ENCODE measurements around the gene LCE1E. TPM values are rescaled to one million over a fixed set of nuclear protein-coding genes. Genes with fewer than 3 reads are reported as not detected.

LCE1E gene
- total RNA-seq, 2 donors from 2014 or later: not detected

DNA sequence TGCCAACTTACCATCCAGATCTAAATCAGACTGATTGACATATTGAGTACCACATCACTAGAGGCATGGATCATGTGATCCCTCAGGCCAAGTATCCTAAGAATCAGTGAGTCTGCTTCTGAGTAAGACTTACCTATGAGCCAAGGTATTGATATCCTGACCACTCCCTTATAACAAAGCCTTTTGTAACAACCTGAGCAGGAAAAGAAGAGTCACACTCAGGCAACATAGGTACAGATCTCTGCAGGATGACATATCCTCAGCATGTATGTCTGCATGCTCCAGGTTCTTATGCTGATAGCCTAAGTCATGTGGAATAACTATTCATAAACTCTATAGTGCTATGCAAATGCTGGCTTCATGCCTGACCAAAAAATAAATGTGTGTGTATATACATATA is 38.9 kb downstream of the LCE1E start:
- TF ChIP-seq CTCF (conservative IDR thresholded peaks at IDR 0.05): no peak
- Histone ChIP-seq H3K27me3 (ENCODE audit: control insufficient read depth, insufficient read depth, low read length, poor library complexity, severe bottlenecking) (no peaks in the 10 kb centered on the region), H3K9ac (ENCODE audit: extremely low read depth, low read length, poor library complexity, severe bottlenecking) (no peak overlapping the region), H3K4me3 (ENCODE audit: low read length) (no peak overlapping the region), H3K36me3 (ENCODE audit: control insufficient read depth, insufficient read depth, low read length) (no peaks in the 10 kb centered on the region), H3K9me3 (ENCODE audit: control insufficient read depth, low read length) (peaks cover 64% of the 10 kb centered on the region), H3K4me1 (ENCODE audit: control insufficient read depth, insufficient read depth, low read length) (no peaks in the 10 kb centered on the region), H3K27ac (ENCODE audit: low read depth, low read length) (no peak overlapping the region)
- Mint-ChIP-seq H3K27me3 (ENCODE audit: insufficient read depth) (no peaks in the 10 kb centered on the region), H3K4me1 (no peaks in the 10 kb centered on the region), H3K9me3 (peaks cover 67% of the 10 kb centered on the region), H3K36me3 (ENCODE audit: low read depth) (peaks cover 2% of the 10 kb centered on the region), H3K4me3 (no peak overlapping the region), H3K27ac (no peak overlapping the region)
- no peak for DNase-seq

DNA sequence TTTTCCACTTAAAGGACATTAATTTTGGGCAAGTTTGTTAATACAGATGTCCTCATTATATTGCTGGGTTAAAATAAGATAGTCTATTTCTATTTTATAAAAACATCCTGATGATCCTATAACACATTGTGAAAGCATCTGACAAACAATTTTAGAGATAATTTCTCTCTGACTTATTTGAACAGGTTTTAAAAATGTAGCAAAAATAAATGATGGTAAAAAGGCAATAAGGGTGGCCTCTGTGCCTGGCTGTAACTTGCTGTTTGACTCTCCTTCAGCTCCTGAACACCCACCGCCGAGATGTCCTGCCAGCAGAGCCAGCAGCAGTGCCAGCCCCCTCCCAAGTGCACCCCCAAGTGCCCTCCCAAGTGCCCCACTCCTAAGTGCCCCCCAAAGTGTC is 41.1 kb downstream of the LCE1E start, which contains the start of gene LCE1A:
TSS of gene LCE1A (plus strand) at position 301 of the 400 bp plus-strand sequence. CDS start at position 301, 0 bp downstream.
- no peak within 1 kb of the TSS for H3K4me3 Mint-ChIP-seq
- H3K27ac Mint-ChIP-seq: no peak within 1 kb of the TSS
- H3K4me1 ChIP-seq (ENCODE audit: control insufficient read depth, insufficient read depth, low read length): no peaks in the 10 kb centered on the region
- WGBS, 2 experiments (ENCODE audit: insufficient coverage in 1 of 2, insufficient read length in 1 of 2): 60 to 81% methylated on average over 2 of the region's 2 CpGs
- no peak within 1 kb of the TSS for H3K4me3 ChIP-seq (ENCODE audit: low read length)
- H3K36me3 Mint-ChIP-seq (ENCODE audit: low read depth): no peaks in the 10 kb centered on the region
- TF ChIP-seq CTCF (conservative IDR thresholded peaks at IDR 0.05): no peak
- H3K9ac ChIP-seq (ENCODE audit: extremely low read depth, low read length, poor library complexity, severe bottlenecking): no peak within 1 kb of the TSS
- H3K4me1 Mint-ChIP-seq: no peaks in the 10 kb centered on the region
- no peak for DNase-seq
- H3K9me3 Mint-ChIP-seq: peaks cover 78% of the 10 kb centered on the region
- no peaks in the 10 kb centered on the region for H3K36me3 ChIP-seq (ENCODE audit: control insufficient read depth, insufficient read depth, low read length)
- H3K27me3 Mint-ChIP-seq (ENCODE audit: insufficient read depth): no peaks in the 10 kb centered on the region
- H3K27ac ChIP-seq (ENCODE audit: low read depth, low read length): no peak within 1 kb of the TSS
- H3K9me3 ChIP-seq (ENCODE audit: control insufficient read depth, low read length): peaks cover 53% of the 10 kb centered on the region
- no peaks in the 10 kb centered on the region for H3K27me3 ChIP-seq (ENCODE audit: control insufficient read depth, insufficient read depth, low read length, poor library complexity, severe bottlenecking)

DNA sequence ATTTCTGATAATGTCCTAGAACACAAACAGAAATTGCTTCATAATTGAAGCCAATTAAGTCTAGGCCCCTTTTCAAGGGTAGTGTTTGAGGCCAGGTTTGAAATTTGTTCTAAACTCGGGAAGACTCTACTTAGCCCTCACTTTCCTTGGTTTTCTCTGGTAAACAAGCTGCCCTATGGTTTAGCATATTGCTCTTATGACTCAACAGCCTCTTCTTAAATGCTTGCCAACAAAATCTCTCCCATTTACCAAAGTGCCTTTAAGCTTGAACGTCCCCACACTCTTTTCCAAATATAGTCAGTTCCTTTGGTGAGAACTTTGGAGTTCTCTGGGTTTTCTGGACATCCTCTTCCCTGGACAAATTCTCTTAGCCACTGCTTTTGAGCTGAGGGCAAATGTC is 50.8 kb downstream of the LCE1E start:
- Histone ChIP-seq H3K27ac (ENCODE audit: low read depth, low read length) (no peak overlapping the region), H3K9me3 (ENCODE audit: control insufficient read depth, low read length) (peaks cover 35% of the 10 kb centered on the region), H3K4me3 (ENCODE audit: low read length) (no peak overlapping the region), H3K4me1 (ENCODE audit: control insufficient read depth, insufficient read depth, low read length) (no peaks in the 10 kb centered on the region), H3K9ac (ENCODE audit: extremely low read depth, low read length, poor library complexity, severe bottlenecking) (no peak overlapping the region), H3K36me3 (ENCODE audit: control insufficient read depth, insufficient read depth, low read length) (no peaks in the 10 kb centered on the region), H3K27me3 (ENCODE audit: control insufficient read depth, insufficient read depth, low read length, poor library complexity, severe bottlenecking) (no peaks in the 10 kb centered on the region)
- Mint-ChIP-seq H3K27me3 (ENCODE audit: insufficient read depth) (no peaks in the 10 kb centered on the region), H3K36me3 (ENCODE audit: low read depth) (no peaks in the 10 kb centered on the region), H3K4me3 (no peak overlapping the region), H3K27ac (no peak overlapping the region), H3K9me3 (peaks cover 78% of the 10 kb centered on the region), H3K4me1 (no peaks in the 10 kb centered on the region)
- no peak for TF ChIP-seq CTCF (conservative IDR thresholded peaks at IDR 0.05)
- 0 to 26% methylated on average over 1 to 2 of the region's 2 CpGs for WGBS, 2 experiments (ENCODE audit: insufficient coverage in 1 of 2, insufficient read length in 1 of 2)
- no peak for DNase-seq

Other genes starting within 250 kb of the LCE1E start
- not detected for gene LCE3E, start 219.5 kb upstream of the LCE1E start, total RNA-seq
- gene LCE3D, start 205.7 kb upstream of the LCE1E start, total RNA-seq: not detected
- not detected for gene LCE3C, start 186.0 kb upstream of the LCE1E start, total RNA-seq
- not detected for gene LCE3B, start 172.4 kb upstream of the LCE1E start, total RNA-seq
- gene LCE3A, start 163.2 kb upstream of the LCE1E start, total RNA-seq: not detected
- not detected for gene LCE2D, start 122.9 kb upstream of the LCE1E start, total RNA-seq
- not detected for gene LCE2C, start 111.0 kb upstream of the LCE1E start, total RNA-seq
- gene LCE2B, start 100.1 kb upstream of the LCE1E start, total RNA-seq: not detected
- gene LCE2A, start 87.9 kb upstream of the LCE1E start, total RNA-seq: not detected
- gene LCE4A, start 78.1 kb upstream of the LCE1E start, total RNA-seq: not detected
- gene KPRP, start 28.2 kb upstream of the LCE1E start, total RNA-seq: not detected
- not detected for gene LCE1F, start 11.1 kb upstream of the LCE1E start, total RNA-seq
- not detected for gene LCE1D, start 10.5 kb downstream of the LCE1E start, total RNA-seq
- gene LCE1C, start 20.4 kb downstream of the LCE1E start, total RNA-seq: not detected
- gene LCE1B, start 25.7 kb downstream of the LCE1E start, total RNA-seq: not detected
- not detected for gene LCE1A, start 41.2 kb downstream of the LCE1E start, total RNA-seq
- gene LCE6A, start 56.6 kb downstream of the LCE1E start, total RNA-seq: not detected
- not detected for gene LCE7A, start 73.7 kb downstream of the LCE1E start, total RNA-seq
- not detected for gene SMCP, start 92.1 kb downstream of the LCE1E start, total RNA-seq
- gene IVL, start 122.3 kb downstream of the LCE1E start, total RNA-seq: not detected
- not detected for gene SPRR5, start 160.9 kb downstream of the LCE1E start, total RNA-seq
- gene SPRR4, start 184.4 kb downstream of the LCE1E start, total RNA-seq: not detected
- not detected for gene SPRR1A, start 197.8 kb downstream of the LCE1E start, total RNA-seq
- not detected for gene SPRR3, start 215.5 kb downstream of the LCE1E start, total RNA-seq
- gene SPRR1B, start 244.9 kb downstream of the LCE1E start, total RNA-seq: not detected

All from endodermal cell (in vitro differentiated cells).